Neural cell (in vitro differentiated cells): Measurements from ENCODE around the gene SEC16A.

Source experiments
- CTCF ChIP-seq: fragments of 450-650 bp; IDR thresholded peaks from 2 replicates; pipeline ENCODE4 v1.5.1; 2014; ENCODE audit warnings: antibody characterized with exemption, mild to moderate bottlenecking, moderate library complexity; ENCODE audit not compliant: poor library complexity, severe bottlenecking
- EP300 ChIP-seq: fragments of 450-650 bp; conservative IDR thresholded peaks from 2 replicates; pipeline ENCODE4 v1.6.1; 2014; ENCODE audit warnings: antibody characterized with exemption, mild to moderate bottlenecking, moderate library complexity; ENCODE audit not compliant: poor library complexity, severe bottlenecking

DNA sequence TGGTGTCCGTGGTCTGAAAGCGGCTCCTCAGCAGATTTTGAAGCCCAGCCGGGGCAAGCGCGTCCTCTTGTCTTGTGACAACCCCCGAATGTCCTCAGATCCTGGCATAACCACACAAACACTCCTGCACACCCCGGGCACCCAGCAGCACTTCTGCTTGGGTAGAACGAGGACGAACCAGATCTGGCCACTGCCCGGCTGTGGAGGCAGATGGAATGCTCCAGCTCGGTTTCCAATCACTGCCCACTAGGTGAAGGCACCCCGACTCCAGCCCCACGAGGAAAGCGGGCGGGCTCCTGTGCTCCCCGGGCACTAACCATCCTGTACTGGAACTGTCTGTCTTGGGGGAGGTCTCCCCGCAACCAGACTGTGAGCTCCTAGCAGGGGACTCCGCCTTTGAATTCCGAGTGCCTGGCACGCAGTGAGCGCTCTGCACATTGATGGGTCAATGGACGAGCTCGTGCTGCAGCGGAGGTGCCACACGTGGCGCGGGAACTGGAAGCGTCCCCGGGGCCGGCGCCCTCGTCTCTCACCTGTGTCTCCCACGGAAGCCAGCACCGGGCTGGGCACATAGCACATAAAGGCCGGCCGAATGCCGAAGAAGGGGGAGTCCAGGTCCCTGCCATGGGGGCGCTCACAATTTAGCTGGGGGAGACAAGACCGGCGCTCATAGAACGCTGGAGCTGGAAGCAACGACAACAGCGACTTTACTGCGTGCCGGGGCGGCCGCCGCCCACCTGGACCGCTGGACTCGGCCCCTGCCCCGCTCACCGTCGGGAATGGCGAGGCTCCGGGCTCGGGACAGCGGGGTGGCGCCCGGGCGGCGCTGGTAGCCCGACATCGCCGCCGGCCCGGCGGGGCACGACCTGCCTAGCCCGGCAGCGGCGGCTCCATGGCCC lies 73.0 kb downstream of the SEC16A start:
- TF ChIP-seq CTCF = no peak
- TF ChIP-seq EP300 = no peak
